ENCODE measurements around the gene STX12. TPM values are rescaled to one million over a fixed set of nuclear protein-coding genes. Genes with fewer than 3 reads are reported as not detected.
"Not testable (repeated sequence)": the region's sequence is repeated elsewhere in the genome, so short reads cannot be mapped to it uniquely, and the experiment has no call there.

STX12 gene
- total and polyA plus RNA-seq, 2 of the 4 experiments (the other 2 are of a cell fraction): 28.6 to 54.8 TPM

- Histone ChIP-seq H2BK15ac (ENCODE audit: low read depth, low read length) (no peak overlapping the region), H4K20me1 (ENCODE audit: insufficient read depth, low read length) (no peaks in the 10 kb centered on the region), H3K4ac (ENCODE audit: low read depth, low read length) (no peak overlapping the region), H3K9me1 (ENCODE audit: insufficient read depth, low read length) (peaks cover 9% of the 10 kb centered on the region; the same call in 1 of the 2 replicates), H3K18ac (ENCODE audit: low read depth, low read length) (no peak overlapping the region), H3K36me3 (ENCODE audit: control insufficient read depth, insufficient read depth, low read length) (peaks cover 12% of the 10 kb centered on the region), H2AK5ac (ENCODE audit: low read depth, low read length) (no peak overlapping the region), H4K91ac (ENCODE audit: insufficient read depth, low read depth, low read length) (no peak overlapping the region), H2AFZ (replicated peaks; ENCODE audit: low read length, poor library complexity) (no peak overlapping the region), H3K4me2 (ENCODE audit: low read depth, low read length) (no peak overlapping the region), H4K5ac (ENCODE audit: low read depth, low read length) (no peak overlapping the region), H3K56ac (ENCODE audit: extremely low read depth, insufficient read depth, low read length) (no peak overlapping the region), H3K9ac (ENCODE audit: low read depth, low read length) (no peak overlapping the region), H3K4me3 (ENCODE audit: insufficient read depth, low read depth, low read length) (no peak overlapping the region), H3K27me3 (ENCODE audit: control insufficient read depth, insufficient read depth, low read length) (no peaks in the 10 kb centered on the region), H2BK20ac (ENCODE audit: low read depth, low read length) (no peak overlapping the region), H3K23ac (ENCODE audit: low read depth, low read length) (no peak overlapping the region), H2BK5ac (ENCODE audit: low read depth, low read length, poor library complexity, severe bottlenecking) (no peak overlapping the region), H3K4me1 (ENCODE audit: control insufficient read depth, insufficient read depth, low read length) (no peaks in the 10 kb centered on the region), H3K9me3 (ENCODE audit: control insufficient read depth, insufficient read depth, low read length) (no peaks in the 10 kb centered on the region), H4K8ac (ENCODE audit: low read depth in 2 of 2, low read length in 2 of 2) (no peak overlapping the region), H3K14ac (replicated peaks; ENCODE audit: low read depth, low read length) (no peak overlapping the region), H2AK9ac (replicated peaks; ENCODE audit: low read depth, low read length, poor library complexity) (no peak overlapping the region), H2BK120ac (ENCODE audit: low read depth, low read length) (no peak overlapping the region), H3K79me1 (ENCODE audit: low read depth in 1 of 2, low read length in 2 of 2) (peaks cover 0 to 4% of the 10 kb centered on the region in 2 experiments; a peak in 1 of 4 replicates), H3K27ac (ENCODE audit: insufficient read depth, low read length) (no peak overlapping the region)
- in situ Hi-C loops (cut with MboI; ENCODE audit: low sequenced_read_pairs) (no loop called here), dilution Hi-C loops (cut with HindIII; ENCODE audit: low sequenced_read_pairs, unreplicated experiment) (no loop called here), intact Hi-C loops (cut with micrococcal nuclease) (no loop called here)
- ChIA-PET POLR2A (ENCODE audit: unreplicated experiment) (no interaction called here), CTCF (interaction anchor here (0.7 kb wide), 1 partner anchor 55 kb away, joined by 3 read pairs; no protein-coding TSS in a partner anchor)
- WGBS, 2 experiments (ENCODE audit: extremely low coverage in 2 of 2, insufficient read length in 1 of 2): no CpG with 5 or more reads among the region's 2 CpGs
- DNase-seq: no peak
- ATAC-seq (ENCODE audit: low read depth): no peak
- TF ChIP-seq NFE2L2 (IDR thresholded peaks at IDR 0.05; ENCODE audit: low read depth, low read length): no peak
- TF ChIP-seq MAZ (IDR thresholded peaks at IDR 0.05; ENCODE audit: borderline replicate concordance, low read depth, low read length): no peak
- TF ChIP-seq RFX5 (IDR thresholded peaks at IDR 0.05; ENCODE audit: low read depth, low read length): no peak
- TF ChIP-seq POLR2A (IDR thresholded peaks at IDR 0.05; ENCODE audit: low read depth, low read length): no peak
- no peak for TF ChIP-seq CEBPB (IDR thresholded peaks at IDR 0.05; ENCODE audit: low read depth, low read length)
- no TSS peak for BruUV-seq (replicated peaks)
Measured at GRCh38 chr1:27807385-27807784, 34.4 kb downstream of the STX12 start.

GRCh38 chr1:27808131-27808530 lies 35.1 kb downstream of the STX12 start:
- POLR2A ChIA-PET (ENCODE audit: unreplicated experiment); H2BK15ac ChIP-seq (ENCODE audit: low read depth, low read length): not testable (repeated sequence)

More at GRCh38 chr1:27808131-27808530, 35.1 kb downstream of the STX12 start:
- H3K4ac ChIP-seq (ENCODE audit: low read depth, low read length); H3K14ac ChIP-seq (replicated peaks; ENCODE audit: low read depth, low read length); in situ Hi-C loops (cut with MboI; ENCODE audit: low sequenced_read_pairs); H2AFZ ChIP-seq (replicated peaks; ENCODE audit: low read length, poor library complexity); H3K23ac ChIP-seq (ENCODE audit: low read depth, low read length); H3K4me1 ChIP-seq (ENCODE audit: control insufficient read depth, insufficient read depth, low read length); H4K5ac ChIP-seq (ENCODE audit: low read depth, low read length); H3K27me3 ChIP-seq (ENCODE audit: control insufficient read depth, insufficient read depth, low read length); H3K9me3 ChIP-seq (ENCODE audit: control insufficient read depth, insufficient read depth, low read length); H2BK120ac ChIP-seq (ENCODE audit: low read depth, low read length); H2BK5ac ChIP-seq (ENCODE audit: low read depth, low read length, poor library complexity, severe bottlenecking); H3K9me1 ChIP-seq (ENCODE audit: insufficient read depth, low read length); H3K56ac ChIP-seq (ENCODE audit: extremely low read depth, insufficient read depth, low read length); BruUV-seq (replicated peaks); dilution Hi-C loops (cut with HindIII; ENCODE audit: low sequenced_read_pairs, unreplicated experiment); H3K27ac ChIP-seq (ENCODE audit: insufficient read depth, low read length); H4K20me1 ChIP-seq (ENCODE audit: insufficient read depth, low read length); H2BK20ac ChIP-seq (ENCODE audit: low read depth, low read length); H3K4me3 ChIP-seq (ENCODE audit: insufficient read depth, low read depth, low read length); ATAC-seq (ENCODE audit: low read depth); H2AK9ac ChIP-seq (replicated peaks; ENCODE audit: low read depth, low read length, poor library complexity); H3K4me2 ChIP-seq (ENCODE audit: low read depth, low read length); H3K18ac ChIP-seq (ENCODE audit: low read depth, low read length); intact Hi-C loops (cut with micrococcal nuclease); H2AK5ac ChIP-seq (ENCODE audit: low read depth, low read length); H4K91ac ChIP-seq (ENCODE audit: insufficient read depth, low read depth, low read length); DNase-seq; H3K9ac ChIP-seq (ENCODE audit: low read depth, low read length); H4K8ac ChIP-seq (ENCODE audit: low read depth in 2 of 2, low read length in 2 of 2); H3K79me1 ChIP-seq (ENCODE audit: low read depth in 1 of 2, low read length in 2 of 2): not testable (repeated sequence)
- CTCF ChIA-PET: interaction anchor here (0.7 kb wide), 1 partner anchor 56 kb away, joined by 3 read pairs; no protein-coding TSS in a partner anchor
- peaks cover 17% of the 10 kb centered on the region for H3K36me3 ChIP-seq (ENCODE audit: control insufficient read depth, insufficient read depth, low read length)
- no CpG with 5 or more reads among the region's 3 CpGs for WGBS, 2 experiments (ENCODE audit: extremely low coverage in 2 of 2, insufficient read length in 1 of 2)

Measured in IMR-90 (cell line).